ENCODE data around the gene IFNAR2. TPM values are rescaled to one million over a fixed set of nuclear protein-coding genes. Genes with fewer than 3 reads are reported as not detected.

IFNAR2 gene
- total RNA-seq, 4 donors from 2014 or later = 6.6 to 13.2 (median 9.7) TPM

- no peak overlapping the region for H3K4me3 ChIP-seq
- no peaks in the 10 kb centered on the region for H3K27me3 ChIP-seq
- peaks cover 0 to 41% (median 6%) of the 10 kb centered on the region in 4 donors for H3K4me1 ChIP-seq
- H3K27ac ChIP-seq = peak overlapping the region in 1 of 4 donors; percentile 90
- H3K9me3 ChIP-seq = no peaks in the 10 kb centered on the region
- no peak for TF ChIP-seq POLR2A (IDR thresholded peaks at IDR 0.05)
- TF ChIP-seq CTCF (IDR thresholded peaks at IDR 0.05) = no peak
- DNase-seq = no peak
- H3K36me3 ChIP-seq = peaks cover 0 to 4% (median 0%) of the 10 kb centered on the region in 3 donors
Observed at GRCh38 chr21:33264561-33264960, 34.8 kb downstream of the IFNAR2 start.

GRCh38 chr21:33265664-33266049, 35.9 kb downstream of the IFNAR2 start:
- peak in 2 of 3 donors; percentile 72 to 82 for DNase-seq
- TF ChIP-seq CTCF (IDR thresholded peaks at IDR 0.05) = no peak
- TF ChIP-seq POLR2A (IDR thresholded peaks at IDR 0.05) = no peak
- Histone ChIP-seq H3K4me1 (peaks cover 0 to 39% (median 6%) of the 10 kb centered on the region in 4 donors), H3K27me3 (no peaks in the 10 kb centered on the region), H3K36me3 (peaks cover 0 to 5% (median 0%) of the 10 kb centered on the region in 3 donors), H3K4me3 (peak overlapping the region; percentile 69 to 86 (median 80)), H3K27ac (peak overlapping the region; percentile 88 to 90 (median 90)), H3K9me3 (no peaks in the 10 kb centered on the region)

- TF ChIP-seq CTCF (IDR thresholded peaks at IDR 0.05) (no peak), POLR2A (IDR thresholded peaks at IDR 0.05) (peak; percentile 62 to 88)
- DNase-seq = peak; percentile 86 to 92 (median 91)
- peaks cover 0 to 39% (median 6%) of the 10 kb centered on the region in 4 donors for H3K4me1 ChIP-seq
- H3K9me3 ChIP-seq = no peaks in the 10 kb centered on the region
- peaks cover 0 to 10% (median 0%) of the 10 kb centered on the region in 3 donors for H3K36me3 ChIP-seq
- H3K27ac ChIP-seq = peak within 1 kb of the TSS; percentile 88 to 90 (median 90)
- H3K27me3 ChIP-seq = no peaks in the 10 kb centered on the region
- H3K4me3 ChIP-seq = peak within 1 kb of the TSS; percentile 69 to 86 (median 80)
Observed at GRCh38 chr21:33266050-33266788, 36.5 kb downstream of the IFNAR2 start, which contains the start of gene IL10RB. Gene IL10RB, plus strand, starts transcription at chr21:33266367. Its CDS starts 99 bp downstream, at chr21:33266466.

GRCh38 chr21:33266789-33267135, 37.0 kb downstream of the IFNAR2 start:
- Histone ChIP-seq H3K27me3 (no peaks in the 10 kb centered on the region), H3K4me1 (peaks cover 0 to 39% (median 4%) of the 10 kb centered on the region in 4 donors), H3K4me3 (peak overlapping the region; percentile 69 to 86 (median 80)), H3K27ac (peak overlapping the region; percentile 88 to 90 (median 90)), H3K36me3 (peaks cover 0 to 14% (median 0%) of the 10 kb centered on the region in 3 donors), H3K9me3 (no peaks in the 10 kb centered on the region)
- TF ChIP-seq CTCF (IDR thresholded peaks at IDR 0.05) (no peak), POLR2A (IDR thresholded peaks at IDR 0.05) (no peak)
- peak; percentile 58 to 67 (median 64) for DNase-seq

GRCh38 chr21:33267250-33267649, 37.5 kb downstream of the IFNAR2 start:
- no peak for TF ChIP-seq CTCF (IDR thresholded peaks at IDR 0.05)
- no peak for TF ChIP-seq POLR2A (IDR thresholded peaks at IDR 0.05)
- DNase-seq = no peak
- Histone ChIP-seq H3K4me1 (peaks cover 0 to 39% (median 4%) of the 10 kb centered on the region in 4 donors), H3K36me3 (peaks cover 0 to 18% (median 0%) of the 10 kb centered on the region in 3 donors), H3K4me3 (peak overlapping the region; percentile 69 to 86 (median 80)), H3K27ac (peak overlapping the region; percentile 88 to 90 (median 90)), H3K9me3 (no peaks in the 10 kb centered on the region), H3K27me3 (no peaks in the 10 kb centered on the region)

Measured in Peyer's patch (tissue), 4 donors.